ENCODE measurements around the gene CACNA1D. TPM values are rescaled to one million over a fixed set of nuclear protein-coding genes. Genes with fewer than 3 reads are reported as not detected.

The CACNA1D gene
- total RNA-seq, 4 donors from 2014 or later = 0.85 to 0.88 TPM; not detected in 2

GRCh38 chr3:53604232-53604631 is 109.8 kb downstream of the CACNA1D start:
- no peak for TF ChIP-seq CTCF (IDR thresholded peaks at IDR 0.05; ENCODE audit: low read depth)

- TF ChIP-seq CTCF (IDR thresholded peaks at IDR 0.05; ENCODE audit: low read depth) = no peak
Measured at GRCh38 chr3:53606793-53607192, 112.4 kb downstream of the CACNA1D start.

- TF ChIP-seq CTCF (IDR thresholded peaks at IDR 0.05; ENCODE audit: low read depth) = no peak
Measured at GRCh38 chr3:53612508-53612907, 118.1 kb downstream of the CACNA1D start.

GRCh38 chr3:53613125-53613524 is 118.7 kb downstream of the CACNA1D start:
- no peak for TF ChIP-seq CTCF (IDR thresholded peaks at IDR 0.05; ENCODE audit: low read depth)

GRCh38 chr3:53614307-53614706 is 119.9 kb downstream of the CACNA1D start:
- no peak for TF ChIP-seq CTCF (IDR thresholded peaks at IDR 0.05; ENCODE audit: low read depth)

GRCh38 chr3:53616321-53616720 is 121.9 kb downstream of the CACNA1D start:
- TF ChIP-seq CTCF (IDR thresholded peaks at IDR 0.05; ENCODE audit: low read depth) = no peak

GRCh38 chr3:53616971-53617892 is 122.8 kb downstream of the CACNA1D start:
- TF ChIP-seq CTCF (IDR thresholded peaks at IDR 0.05; ENCODE audit: low read depth) = no peak

Data from subcutaneous adipose tissue (tissue), 4 donors.